ENCODE data around the gene SLC6A19.

DNA sequence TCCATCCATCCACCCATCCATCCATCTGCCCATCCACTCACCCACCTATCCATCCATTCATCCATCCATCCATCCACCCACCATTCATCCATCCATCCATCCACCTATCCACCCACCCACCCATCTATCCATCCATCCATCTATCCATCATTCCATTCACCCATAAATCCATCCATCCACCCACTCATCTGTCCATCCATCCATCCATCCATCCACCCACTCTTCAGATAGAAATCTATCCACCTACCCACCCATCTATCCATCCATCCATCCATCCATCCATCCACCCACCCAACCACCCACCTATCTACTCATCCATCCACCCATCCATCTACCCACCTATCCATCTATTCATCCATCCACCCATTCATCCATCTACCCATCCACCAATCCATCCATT, 35.0 kb upstream of the SLC6A19 start:
- TF ChIP-seq CTCF (conservative IDR thresholded peaks at IDR 0.05; ENCODE audit: low read depth, low read length) (no peak), EZH2 (IDR thresholded peaks at IDR 0.05; ENCODE audit: borderline replicate concordance, low read depth, low read length, poor library complexity, severe bottlenecking) (no peak)

All from A673 (cell line).